Measurements from ENCODE around the gene CSF2RB. TPM values are rescaled to one million over a fixed set of nuclear protein-coding genes. Genes with fewer than 3 reads are reported as not detected.

Gene CSF2RB
- total RNA-seq, 1 experiment from 2014 or later: not detected

GRCh38 chr22:36907253-36908195, 5.9 kb upstream of the CSF2RB start:
- no peak overlapping the region for H4K5ac ChIP-seq (ENCODE audit: insufficient read length, low read depth, low read length)
- H2AK5ac ChIP-seq (ENCODE audit: insufficient read length, low read length): no peak overlapping the region
- no peak for DNase-seq
- no peak overlapping the region for H3K56ac ChIP-seq (ENCODE audit: insufficient read length, low read depth, low read length)
- no peak overlapping the region for H3K18ac ChIP-seq (ENCODE audit: insufficient read length, low read depth, low read length)
- WGBS (ENCODE audit: extremely low coverage, insufficient read length, low lambda C conversion rate): no CpG with 5 or more reads among the region's 7 CpGs
- H3K4me1 Mint-ChIP-seq: peaks cover 25 to 35% of the 10 kb centered on the region in 2 experiments
- peaks cover 0 to 2% (median 1%) of the 10 kb centered on the region in 3 experiments; a peak in 4 of 7 replicates for H3K36me3 Mint-ChIP-seq (ENCODE audit: insufficient read depth in 1 of 3, low read depth in 3 of 3)
- H2BK12ac ChIP-seq (ENCODE audit: insufficient read length, low read depth, low read length): no peak overlapping the region
- no peak overlapping the region for H3K27ac ChIP-seq (ENCODE audit: insufficient read length, low read depth, low read length)
- no peaks in the 10 kb centered on the region for H4K20me1 ChIP-seq (ENCODE audit: control insufficient read depth, insufficient read depth, insufficient read length)
- H3K27me3 Mint-ChIP-seq (ENCODE audit: low read depth): peaks cover 89% of the 10 kb centered on the region
- no peak overlapping the region for H3K27ac Mint-ChIP-seq
- H3K4ac ChIP-seq (ENCODE audit: low read depth, low read length): no peak overlapping the region
- H3K79me1 ChIP-seq (ENCODE audit: insufficient read depth, low read depth, low read length, poor library complexity, severe bottlenecking): no peaks in the 10 kb centered on the region
- H3T11ph ChIP-seq (ENCODE audit: low read length): no peak overlapping the region
- no peak overlapping the region for H3K4me3 Mint-ChIP-seq
- no peak overlapping the region for H3K4me2 ChIP-seq (ENCODE audit: insufficient read depth, insufficient read length, low read length)
- H3K9me3 ChIP-seq (ENCODE audit: control insufficient read depth, low read depth, low read length): no peaks in the 10 kb centered on the region
- H3K9me3 Mint-ChIP-seq: peaks cover 3 to 8% of the 10 kb centered on the region in 2 experiments
- H3K79me2 ChIP-seq (ENCODE audit: insufficient read depth, low read length): no peaks in the 10 kb centered on the region
- no peak overlapping the region for H3K9ac ChIP-seq (ENCODE audit: extremely low read depth, insufficient read length, low read length)
- H3K23me2 ChIP-seq (ENCODE audit: insufficient read length, low read depth, low read length, poor library complexity, severe bottlenecking): no peaks in the 10 kb centered on the region
- H2BK20ac ChIP-seq (ENCODE audit: low read depth, low read length, poor library complexity, severe bottlenecking): no peak overlapping the region
- no peak overlapping the region for H4K8ac ChIP-seq (replicated peaks; ENCODE audit: insufficient read length, low read depth, low read length)
- H3K27me3 ChIP-seq (ENCODE audit: insufficient read depth, low read length): peaks cover 9% of the 10 kb centered on the region; the same call in 1 of the 2 replicates
- H2AFZ ChIP-seq (ENCODE audit: low read length): no peak overlapping the region
- no peak overlapping the region for H3K23ac ChIP-seq (ENCODE audit: insufficient read length, low read depth, low read length)
- no peak overlapping the region for H3K14ac ChIP-seq (ENCODE audit: insufficient read depth, low read length)
- no peak overlapping the region for H2BK15ac ChIP-seq (ENCODE audit: low read depth, low read length)
- no peaks in the 10 kb centered on the region for H3K4me1 ChIP-seq (ENCODE audit: insufficient read depth, low read length)
- no peak for TF ChIP-seq CTCF (conservative IDR thresholded peaks at IDR 0.05)
- H2BK5ac ChIP-seq (ENCODE audit: insufficient read length, low read length): no peak overlapping the region
- no peak overlapping the region for H2BK120ac ChIP-seq (ENCODE audit: low read depth, low read length, poor library complexity, severe bottlenecking)
- H4K91ac ChIP-seq (ENCODE audit: insufficient read length, low read depth, low read length): no peak overlapping the region
